H1 (cell line): ENCODE data around the gene BRINP3. TPM values are rescaled to one million over a fixed set of nuclear protein-coding genes. Genes with fewer than 3 reads are reported as not detected.

Experiments used
- CHD2 ChIP-seq: IDR thresholded peaks from 2 replicates; pipeline ENCODE4 v1.6.1; 2012; ENCODE audit warnings: low read length, improper control_type of control experiment
- JUND ChIP-seq: IDR thresholded peaks from 2 replicates; pipeline ENCODE4 v1.6.1; 2011; ENCODE audit warnings: mild to moderate bottlenecking, improper control_type of control experiment, low read length
- SP1 ChIP-seq: IDR thresholded peaks from 2 replicates; pipeline ENCODE4 v1.6.1; 2011; ENCODE audit warnings: low read depth, low read length
- polyA plus RNA-seq, 7 experiments: library from polyadenylated mRNA; depleted of rRNA in 3 of 7; stranded (reverse) in 5 of 7; unstranded in 2 of 7; fragments of >200 nt in 5 of 7; fragments of 200-250 nt in 2 of 7; gene quantifications; 1 replicate in 5 of 7; 2 replicates in 1 of 7; 4 replicates in 1 of 7; pipeline versions ENCODE4 v1.2.1 to v1.2.3, GENCODE V29; 2011 to 2013; ENCODE audit warnings: missing spikeins in 2 of 7, mixed read lengths in 2 of 7
- total RNA-seq: library from RNA; stranded (reverse); fragmentation: NEBNext Ultra II Directional; extraction: Animal tissue kit (Norgen Biotek cat#: 25700); gene quantifications from 2 replicates; pipeline ENCODE4 v1.2.1, GENCODE V29; 2021
- TF ChIP-seq, protein P1 (sequence below): IDR thresholded peaks from 2 replicates; pipeline ENCODE4 v1.6.1; 2012; ENCODE audit warnings: low read length, inconsistent platforms
- TF ChIP-seq, protein P2 (sequence below): IDR thresholded peaks from 2 replicates; pipeline ENCODE4 v1.6.1; 2011; ENCODE audit warnings: low read length, improper control_type of control experiment

Gene BRINP3
- total and polyA plus RNA-seq, 2 of the 8 experiments (the other 6 are each of a cell fraction or from before 2014, with no cell fraction given) = not detected

DNA sequence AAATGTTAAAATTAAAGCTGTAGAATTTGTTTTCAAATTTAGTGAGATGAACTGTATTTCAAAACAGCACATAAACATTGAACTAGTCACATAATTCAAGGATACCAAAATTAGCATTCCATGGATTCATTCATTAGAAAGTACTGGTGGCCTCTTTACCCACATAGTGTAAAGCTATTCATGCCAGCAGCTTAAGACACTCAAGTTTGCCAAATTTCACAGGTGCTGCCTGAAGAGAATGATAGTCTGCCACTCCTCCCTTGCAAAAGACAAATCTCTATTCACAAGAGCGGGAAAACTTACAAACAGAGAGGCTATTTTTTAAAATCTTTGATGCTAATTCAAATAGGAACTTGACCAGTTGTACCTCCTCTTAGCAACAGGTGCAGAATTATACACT is 337.0 kb downstream of the BRINP3 start (continued):
- TF ChIP-seq, protein P1, sequence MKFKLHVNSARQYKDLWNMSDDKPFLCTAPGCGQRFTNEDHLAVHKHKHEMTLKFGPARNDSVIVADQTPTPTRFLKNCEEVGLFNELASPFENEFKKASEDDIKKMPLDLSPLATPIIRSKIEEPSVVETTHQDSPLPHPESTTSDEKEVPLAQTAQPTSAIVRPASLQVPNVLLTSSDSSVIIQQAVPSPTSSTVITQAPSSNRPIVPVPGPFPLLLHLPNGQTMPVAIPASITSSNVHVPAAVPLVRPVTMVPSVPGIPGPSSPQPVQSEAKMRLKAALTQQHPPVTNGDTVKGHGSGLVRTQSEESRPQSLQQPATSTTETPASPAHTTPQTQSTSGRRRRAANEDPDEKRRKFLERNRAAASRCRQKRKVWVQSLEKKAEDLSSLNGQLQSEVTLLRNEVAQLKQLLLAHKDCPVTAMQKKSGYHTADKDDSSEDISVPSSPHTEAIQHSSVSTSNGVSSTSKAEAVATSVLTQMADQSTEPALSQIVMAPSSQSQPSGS = no peak
- TF ChIP-seq SP1 (no peak), CHD2 (no peak), JUND (no peak)
- TF ChIP-seq, protein P2, sequence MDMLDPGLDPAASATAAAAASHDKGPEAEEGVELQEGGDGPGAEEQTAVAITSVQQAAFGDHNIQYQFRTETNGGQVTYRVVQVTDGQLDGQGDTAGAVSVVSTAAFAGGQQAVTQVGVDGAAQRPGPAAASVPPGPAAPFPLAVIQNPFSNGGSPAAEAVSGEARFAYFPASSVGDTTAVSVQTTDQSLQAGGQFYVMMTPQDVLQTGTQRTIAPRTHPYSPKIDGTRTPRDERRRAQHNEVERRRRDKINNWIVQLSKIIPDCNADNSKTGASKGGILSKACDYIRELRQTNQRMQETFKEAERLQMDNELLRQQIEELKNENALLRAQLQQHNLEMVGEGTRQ = no peak
